ENCODE results near the gene SLC13A5.

- TF ChIP-seq EZH2phosphoT487 (IDR thresholded peaks at IDR 0.05; ENCODE audit: borderline replicate concordance, low read length) (no peak), CTCF (IDR thresholded peaks at IDR 0.05; ENCODE audit: low read depth, low read length, poor library complexity, severe bottlenecking) (no peak)
These were observed 1.5 kb downstream of the SLC13A5 start for GRCh38 chr17:6711681-6712057.
